ENCODE results near the gene EIF3I.

EIF3I gene

DNA sequence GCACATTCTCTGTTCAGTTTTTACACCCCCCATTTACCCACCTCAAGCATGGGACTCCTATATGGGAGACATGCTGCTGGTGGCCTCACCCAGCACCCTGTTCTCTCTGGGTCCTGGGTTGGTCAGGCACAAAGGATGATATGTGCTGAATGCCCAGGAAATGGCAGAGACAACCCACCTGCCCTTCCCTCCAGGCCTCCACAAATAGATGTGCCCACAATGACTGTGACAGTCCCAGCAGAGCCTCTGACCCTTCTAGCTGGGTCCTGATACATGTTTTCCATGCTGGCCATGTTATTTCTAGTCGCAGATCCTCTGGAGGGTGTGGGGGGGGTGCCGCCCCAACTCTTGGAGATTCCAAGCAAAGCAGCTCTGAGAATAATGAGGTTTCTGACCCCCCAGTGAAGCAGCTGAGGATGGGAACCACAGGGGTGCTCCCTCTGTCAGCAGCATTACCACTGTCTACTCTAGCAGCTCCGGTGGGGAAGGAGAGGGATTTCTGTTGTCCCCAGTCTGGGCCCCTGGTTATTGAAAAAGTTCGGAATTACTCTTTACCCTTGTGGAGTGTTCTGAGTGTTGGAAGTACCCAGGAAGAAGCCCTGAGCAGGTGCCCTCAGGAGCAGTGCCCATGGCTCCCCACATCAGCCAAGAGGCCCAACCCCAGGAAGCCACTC lies 23.0 kb upstream of the EIF3I start:
- no peak for DNase-seq

DNA sequence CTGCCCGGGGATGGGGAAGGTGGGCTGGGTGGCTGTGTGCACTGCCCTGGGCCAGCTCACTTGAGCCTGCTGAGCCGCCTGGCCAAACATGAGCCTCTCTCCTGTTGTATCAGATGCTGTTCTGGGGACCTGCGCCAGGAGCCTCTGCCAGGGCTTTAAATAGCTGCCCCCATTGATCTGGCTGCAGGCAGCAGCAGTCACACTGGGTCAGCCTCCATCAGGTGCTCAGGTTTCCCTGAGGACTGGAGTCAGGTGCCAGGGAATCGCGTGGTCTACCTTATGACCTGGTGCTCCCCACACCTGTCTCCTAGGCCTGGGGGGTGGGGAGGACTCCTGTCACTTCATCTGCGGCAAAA lies 22.5 kb upstream of the EIF3I start:
- DNase-seq, result no peak

DNA sequence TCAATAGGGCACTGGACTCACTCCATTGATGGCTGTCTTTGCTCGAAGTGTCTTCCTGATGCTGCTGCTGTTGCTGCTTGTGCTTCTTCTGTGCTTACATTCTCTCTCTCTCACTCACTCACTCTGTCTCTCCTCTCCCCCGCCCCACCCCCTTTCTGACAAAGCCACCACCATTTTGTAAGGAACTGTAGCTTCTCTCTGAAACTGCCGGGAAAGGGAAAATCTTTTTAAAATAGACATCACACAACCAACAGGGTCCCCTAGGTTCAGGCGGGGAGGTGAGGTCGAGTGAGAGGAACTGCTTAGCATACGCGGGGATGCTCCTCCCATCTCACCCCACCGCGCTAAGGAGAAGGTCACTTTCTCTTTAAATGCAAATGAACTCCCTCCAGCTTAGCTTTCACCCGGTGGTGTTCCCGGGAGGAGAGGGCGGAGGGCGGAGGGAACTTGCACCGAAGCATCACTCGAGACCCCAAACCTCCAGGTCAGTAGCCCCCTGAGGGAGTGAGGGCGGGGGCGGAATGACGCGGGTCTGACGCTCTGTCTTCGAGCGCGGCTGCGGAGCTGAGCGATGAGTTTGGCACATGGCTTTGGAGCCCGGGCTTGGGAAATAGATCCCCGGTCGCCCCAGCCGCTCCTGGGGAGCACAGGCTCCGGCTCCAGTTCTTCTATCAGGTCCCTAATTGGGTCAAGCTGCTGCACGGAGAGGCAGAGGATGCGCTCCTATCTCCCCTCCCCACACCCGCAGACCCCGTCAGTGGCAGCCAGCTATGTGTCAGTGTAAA lies 21.8 kb upstream of the EIF3I start, which contains the start of gene CCDC28B:
Gene CCDC28B, plus strand, starts transcription at position 370 of the 785 bp plus-strand sequence. CDS start 1,341 bp downstream, outside the sequence.
- DNase-seq, result peak; percentile 67

DNA sequence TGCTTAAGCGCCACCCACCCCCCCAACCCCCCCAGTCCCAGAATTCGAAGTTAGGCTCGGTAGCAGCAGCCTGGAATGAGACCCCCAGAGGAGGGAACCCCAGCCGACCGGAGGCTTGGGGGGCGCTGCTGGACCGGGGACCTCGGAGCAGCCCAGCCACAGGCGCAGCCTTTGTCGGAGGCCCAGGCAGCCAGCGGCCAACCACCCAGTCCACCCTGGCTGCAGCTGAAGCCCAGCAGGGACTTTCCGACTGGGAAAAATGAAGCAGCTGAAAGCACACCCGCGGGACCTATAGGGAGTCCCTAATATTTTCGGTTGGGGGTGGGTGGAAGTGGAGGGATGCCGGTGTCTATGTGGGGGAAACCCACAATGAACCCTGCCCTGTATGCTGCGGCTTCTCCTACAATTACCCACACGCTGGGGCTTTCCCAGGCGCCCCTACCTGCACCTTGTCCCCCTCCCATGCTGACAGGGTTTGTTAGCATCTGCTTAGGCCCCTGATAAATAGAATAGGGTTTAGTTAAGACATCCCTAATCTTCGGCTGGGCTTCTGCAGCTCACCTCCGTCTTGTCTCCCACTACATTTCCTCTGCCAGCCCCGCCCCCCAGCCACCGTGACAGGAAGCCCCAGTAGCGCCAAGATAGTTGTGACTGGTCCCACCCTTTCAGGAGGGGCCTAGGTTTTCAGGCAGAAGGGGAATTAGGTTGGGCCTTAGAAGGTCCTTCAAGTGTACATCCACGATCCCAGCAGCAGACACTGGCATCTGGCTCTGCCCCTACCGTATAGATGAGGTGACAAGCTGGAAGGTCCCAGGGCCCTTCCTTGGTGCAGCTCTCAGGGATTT lies 21.0 kb upstream of the EIF3I start:
- DNase-seq, result no peak

DNA sequence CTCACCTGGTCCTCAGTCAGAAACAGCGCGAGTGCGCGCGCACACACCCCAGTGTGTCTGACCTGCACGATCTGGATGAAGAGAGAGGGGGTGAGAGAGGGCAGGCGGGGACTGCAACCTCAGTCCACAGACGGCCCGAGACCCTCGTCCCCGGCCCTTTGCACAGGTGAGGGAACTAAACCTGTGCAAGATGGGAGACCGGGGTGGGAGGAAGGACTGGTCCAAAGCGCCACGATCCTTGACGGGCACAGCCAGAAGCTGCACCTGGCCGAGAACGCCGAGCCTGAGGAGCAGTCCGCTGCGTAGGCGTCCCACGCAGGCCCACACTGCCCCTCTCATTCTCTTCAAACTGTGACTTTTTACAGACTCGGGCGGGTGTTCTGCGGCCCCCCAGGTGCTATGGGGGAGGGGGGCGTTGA lies 17.3 kb upstream of the EIF3I start:
- peak; percentile 17 for DNase-seq

DNA sequence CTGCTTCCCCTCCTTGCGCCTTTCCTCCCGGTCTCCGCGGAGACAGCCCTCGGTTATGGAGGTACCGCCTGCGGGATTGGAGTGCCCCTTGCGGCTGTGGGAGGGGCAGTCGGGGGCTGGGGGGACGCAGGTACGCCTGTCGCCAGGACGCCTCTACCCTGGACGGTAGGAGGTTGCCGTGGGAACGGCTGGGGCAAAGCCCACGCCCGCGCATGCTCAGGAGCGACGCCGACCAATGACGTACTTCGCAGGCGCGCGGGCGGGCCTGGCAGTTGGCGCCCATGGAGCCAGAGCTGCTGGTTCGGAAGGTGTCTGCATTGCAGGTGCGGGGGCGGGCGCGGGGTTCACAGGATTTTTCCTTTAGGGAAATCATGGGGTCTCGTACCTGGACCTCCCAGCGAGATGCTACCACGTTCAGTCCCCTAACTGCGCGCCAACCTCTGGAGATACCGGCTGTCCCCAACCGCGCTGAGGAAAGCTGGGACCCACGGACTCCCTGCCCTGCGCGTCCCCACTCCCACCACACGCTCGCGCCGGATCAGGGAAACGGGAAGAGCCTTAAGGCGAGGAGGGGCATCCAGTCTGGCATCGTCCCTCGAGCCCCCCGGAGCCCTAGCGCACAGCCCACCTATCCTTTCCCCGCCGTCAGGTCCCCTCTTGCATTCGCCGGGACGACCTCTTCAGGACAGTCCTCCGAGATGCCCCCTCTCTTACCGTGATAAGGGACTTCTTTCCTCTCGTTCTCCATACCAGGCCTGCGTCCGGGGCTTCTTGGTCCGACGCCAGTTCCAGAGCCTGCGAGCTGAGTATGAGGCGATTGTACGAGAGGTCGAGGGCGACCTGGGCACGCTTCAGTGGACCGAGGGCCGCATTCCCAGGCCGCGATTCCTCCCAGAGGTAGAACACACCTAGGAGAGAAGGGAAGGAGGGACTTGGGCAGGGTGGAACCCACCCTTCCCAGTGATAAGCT lies 16.5 kb upstream of the EIF3I start, which contains the start of gene IQCC:
Gene IQCC, plus strand, starts transcription at position 271 of the 970 bp plus-strand sequence. Its CDS starts 11 bp downstream, at position 282.
- DNase-seq, result peak; percentile 79

DNA sequence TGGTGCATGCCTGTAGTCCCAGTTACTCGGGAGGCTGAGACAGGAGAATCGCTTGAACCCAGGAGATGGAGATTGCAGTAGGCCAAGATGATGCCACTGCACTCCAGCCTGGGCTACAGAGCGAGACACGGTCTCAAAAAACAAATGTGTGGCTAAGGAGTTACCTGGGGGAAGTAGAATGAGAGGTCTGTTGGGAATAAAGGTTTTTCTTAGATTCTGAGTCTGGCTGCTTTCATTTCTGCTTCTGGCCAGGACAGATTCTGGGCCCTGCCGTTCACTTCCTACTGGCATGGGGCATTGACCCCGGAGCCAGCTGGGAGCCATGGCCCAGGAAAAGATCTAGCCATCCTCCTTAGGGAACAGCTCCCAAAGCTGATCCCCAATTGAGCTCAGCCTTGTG lies 13.7 kb upstream of the EIF3I start:
- no peak for DNase-seq

DNA sequence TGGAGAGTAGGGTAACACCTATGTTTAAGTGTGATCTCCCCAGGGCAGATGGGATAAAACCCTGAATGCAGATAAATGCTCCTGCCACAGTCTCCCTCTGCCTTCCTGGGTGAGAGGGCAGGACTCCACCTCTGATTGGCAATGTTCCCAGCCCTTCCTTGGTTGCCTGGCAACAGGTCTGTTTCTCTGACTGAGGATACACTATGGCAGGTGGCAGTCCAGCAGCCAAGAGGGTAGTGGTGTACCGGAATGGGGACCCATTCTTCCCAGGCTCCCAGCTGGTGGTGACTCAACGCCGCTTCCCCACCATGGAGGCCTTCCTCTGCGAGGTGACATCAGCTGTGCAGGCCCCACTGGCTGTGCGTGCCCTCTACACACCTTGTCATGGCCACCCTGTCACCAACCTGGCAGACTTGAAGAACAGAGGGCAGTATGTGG lies 13.3 kb upstream of the EIF3I start, which contains the start of gene DCDC2B:
Gene DCDC2B, plus strand, starts transcription at position 199 of the 438 bp plus-strand sequence. Its CDS starts 5 bp downstream, at position 204.
- DNase-seq, result peak; percentile 57

DNA sequence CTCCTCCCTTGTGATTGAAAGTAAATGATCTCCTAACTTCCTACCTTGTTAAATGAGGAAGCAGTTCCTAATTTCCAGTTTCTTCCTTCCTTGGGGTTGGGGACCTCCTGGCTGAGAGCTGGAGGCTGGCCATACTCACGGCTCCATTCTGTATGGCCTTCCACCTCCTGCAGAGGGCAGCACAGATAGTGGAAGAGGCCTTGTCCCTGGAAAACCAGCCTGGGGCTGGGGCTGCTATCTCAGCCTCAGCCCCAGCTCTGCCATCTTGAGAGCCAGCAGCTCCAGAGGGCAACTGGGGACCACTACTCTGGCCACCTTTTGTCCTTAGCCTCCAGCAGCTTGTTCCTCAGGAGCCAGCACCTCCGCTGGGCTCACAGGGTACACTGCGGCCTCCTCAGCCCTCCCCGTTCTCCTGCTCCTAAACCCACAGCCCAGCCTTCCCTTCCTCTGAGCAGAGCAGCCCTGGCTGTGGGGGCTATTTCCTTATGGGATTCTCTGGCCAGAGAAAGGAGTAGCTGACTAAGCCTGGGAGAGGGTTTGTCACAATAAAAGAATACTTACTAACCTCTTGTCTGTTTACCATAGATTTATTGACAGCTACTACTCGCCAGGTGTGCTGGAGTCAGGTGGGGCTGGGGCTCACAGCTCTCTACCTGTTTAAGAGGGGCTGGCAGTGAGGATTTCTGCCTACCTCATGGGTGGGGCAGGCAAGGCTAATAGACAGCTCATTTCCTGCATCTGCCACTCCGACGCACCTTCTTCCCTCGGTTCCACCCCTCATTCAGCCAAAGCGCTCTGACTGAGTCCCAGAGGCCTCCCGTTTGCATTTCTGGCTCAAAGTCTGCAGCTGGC lies 6.4 kb upstream of the EIF3I start:
- no peak for DNase-seq

DNA sequence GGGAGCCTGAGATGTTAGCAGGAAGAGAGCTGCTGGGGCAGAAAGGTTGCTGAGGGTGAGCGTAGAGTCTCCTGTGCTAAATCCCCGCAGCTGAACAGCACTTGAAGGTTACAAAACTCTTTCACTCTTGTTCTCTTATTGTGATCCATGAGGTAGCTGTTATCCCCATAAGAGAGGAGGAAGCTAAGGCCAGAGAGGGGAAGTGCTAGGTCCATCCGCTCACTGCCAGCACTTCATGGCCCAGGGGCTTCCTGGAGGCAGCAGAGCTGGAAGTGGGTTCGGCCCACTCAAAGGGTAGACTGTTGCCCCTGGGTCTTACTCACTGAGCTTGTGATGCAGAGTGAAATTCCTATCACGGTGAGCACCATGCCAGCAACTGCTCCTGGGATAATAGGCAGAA lies 5.6 kb upstream of the EIF3I start:
- no peak for DNase-seq

DNA sequence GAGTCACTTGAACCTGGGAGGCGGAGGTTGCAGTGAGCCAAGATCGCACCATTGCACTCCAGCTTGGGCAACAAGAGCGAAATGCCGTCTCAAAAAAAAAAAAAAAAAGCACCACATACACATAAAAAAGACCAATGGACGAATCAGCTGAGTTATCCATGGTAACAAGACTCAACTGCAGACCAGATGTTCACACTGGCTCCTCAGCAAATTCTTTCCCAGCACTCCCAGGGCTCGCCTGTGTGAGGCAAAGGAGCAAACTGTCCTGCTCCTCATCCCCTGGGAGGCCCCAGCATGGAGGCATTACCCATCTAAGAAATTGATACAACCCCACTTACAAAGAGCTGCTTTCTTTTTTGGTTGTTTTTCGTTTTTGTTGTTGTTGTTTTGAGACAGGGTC lies 3.2 kb upstream of the EIF3I start:
- DNase-seq, result no peak

DNA sequence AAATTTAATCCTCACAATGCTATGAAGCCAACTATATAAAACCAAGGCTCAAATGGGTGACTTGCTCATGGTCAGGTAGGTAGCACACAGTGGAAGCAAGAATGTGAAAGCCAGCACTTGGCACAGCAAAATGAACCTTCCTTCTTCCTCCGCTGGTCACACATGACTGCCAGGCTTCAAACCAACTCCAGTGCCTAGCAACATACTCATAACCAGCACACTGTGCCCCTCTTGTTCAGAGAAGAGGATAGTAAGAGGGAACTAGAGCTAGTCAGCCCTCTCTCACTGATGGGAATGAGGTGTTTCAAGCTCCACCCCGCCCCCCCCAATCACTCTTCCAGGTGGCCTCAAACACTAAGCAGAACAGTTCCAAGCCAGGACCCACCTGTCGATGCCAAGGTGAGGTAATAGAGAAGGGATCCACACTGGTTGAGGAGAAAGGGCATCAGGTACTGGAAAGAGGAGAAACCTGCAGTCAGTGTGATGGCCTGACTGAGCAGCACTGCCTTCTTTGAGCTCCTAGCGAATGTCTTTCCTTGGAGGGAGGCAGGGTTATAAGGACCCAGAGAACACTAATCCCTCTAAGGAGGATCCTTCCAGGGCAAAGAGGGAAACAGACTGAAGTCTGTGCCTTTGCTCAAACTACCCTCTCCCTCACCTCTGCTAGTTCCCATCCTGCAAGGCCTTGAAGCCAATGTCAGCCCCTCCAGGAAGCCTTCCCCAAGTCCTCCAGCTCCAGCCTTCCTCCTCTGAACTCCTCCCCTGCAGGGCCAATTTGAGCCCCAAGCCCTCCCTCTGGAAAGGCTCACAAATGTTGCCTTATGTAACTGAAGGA lies 1.2 kb upstream of the EIF3I start:
- no peak for DNase-seq

DNA sequence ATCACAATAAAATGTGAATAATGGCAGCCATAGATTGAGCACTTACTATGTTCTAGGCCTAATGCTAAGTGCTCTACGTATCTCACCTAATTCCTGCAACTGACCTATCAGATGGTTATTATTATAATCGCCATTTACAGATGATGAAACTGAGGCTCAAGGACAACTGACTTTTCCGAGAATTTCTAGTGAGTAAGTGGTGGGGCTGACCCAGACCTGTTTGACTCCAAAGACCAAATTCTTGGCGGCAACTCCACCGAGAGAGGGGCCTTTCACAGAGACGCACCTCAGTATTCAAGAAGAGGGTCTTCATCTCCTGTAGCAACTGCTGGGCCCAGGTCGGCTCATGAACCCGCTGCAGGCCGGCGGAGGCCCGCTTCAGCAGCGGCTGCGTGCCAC lies 627 bp upstream of the EIF3I start:
- no peak for DNase-seq

DNA sequence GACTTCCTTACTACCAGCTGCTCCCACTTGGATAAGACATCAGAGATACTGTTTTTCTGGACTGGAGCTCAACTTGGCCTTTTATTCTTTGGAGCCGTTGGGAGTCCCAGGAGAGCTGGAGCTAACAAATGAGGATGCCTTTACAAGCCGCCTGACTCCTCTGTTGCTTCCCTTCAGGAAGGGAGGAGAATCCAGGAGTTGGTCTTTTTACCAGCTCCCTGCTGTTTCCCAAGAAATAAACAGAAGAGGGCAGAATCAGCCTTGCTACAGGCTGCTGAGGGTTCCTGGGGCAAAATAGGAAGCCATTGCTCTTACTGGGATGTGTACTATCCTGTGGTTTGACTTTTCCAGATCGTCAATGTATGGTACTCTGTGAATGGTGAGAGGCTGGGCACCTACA lies 1.5 kb downstream of the EIF3I start:
- no peak for DNase-seq

DNA sequence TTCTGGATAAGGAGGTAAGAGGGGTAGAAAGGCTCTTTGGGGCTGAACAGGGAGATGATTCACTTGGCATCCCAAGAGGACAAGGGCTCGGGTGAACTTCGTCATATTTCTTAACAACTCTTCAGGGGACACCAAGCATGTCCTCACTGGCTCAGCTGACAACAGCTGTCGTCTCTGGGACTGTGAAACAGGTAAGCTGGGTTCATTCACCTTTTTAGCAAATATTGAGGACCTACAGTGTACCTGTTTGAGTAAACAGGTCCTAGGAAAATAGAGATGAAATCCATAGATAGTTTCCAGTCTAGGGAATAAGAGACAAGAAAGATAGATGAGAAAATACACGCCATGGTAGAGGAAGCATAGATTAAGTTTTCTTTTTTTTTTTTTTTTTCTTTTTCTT lies 2.1 kb downstream of the EIF3I start:
- DNase-seq, result no peak

DNA sequence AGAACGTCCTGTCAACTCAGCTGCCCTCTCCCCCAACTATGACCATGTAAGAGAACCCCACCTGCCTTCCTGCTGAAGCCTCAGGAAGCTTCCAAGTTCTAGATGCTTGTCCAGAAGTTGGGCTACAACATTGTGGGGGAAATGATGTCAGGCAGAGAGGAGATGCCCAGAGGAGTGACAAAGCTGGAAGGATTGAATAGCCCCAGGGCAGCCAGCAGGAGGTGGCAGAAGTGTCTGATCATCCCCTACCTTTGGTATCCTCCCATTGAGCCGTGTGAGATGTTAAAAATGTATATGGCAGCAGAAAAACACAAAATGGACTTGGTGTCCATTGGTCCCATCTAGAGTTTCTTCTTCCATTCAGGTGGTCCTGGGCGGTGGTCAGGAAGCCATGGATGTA lies 6.6 kb downstream of the EIF3I start:
- no peak for DNase-seq

DNA sequence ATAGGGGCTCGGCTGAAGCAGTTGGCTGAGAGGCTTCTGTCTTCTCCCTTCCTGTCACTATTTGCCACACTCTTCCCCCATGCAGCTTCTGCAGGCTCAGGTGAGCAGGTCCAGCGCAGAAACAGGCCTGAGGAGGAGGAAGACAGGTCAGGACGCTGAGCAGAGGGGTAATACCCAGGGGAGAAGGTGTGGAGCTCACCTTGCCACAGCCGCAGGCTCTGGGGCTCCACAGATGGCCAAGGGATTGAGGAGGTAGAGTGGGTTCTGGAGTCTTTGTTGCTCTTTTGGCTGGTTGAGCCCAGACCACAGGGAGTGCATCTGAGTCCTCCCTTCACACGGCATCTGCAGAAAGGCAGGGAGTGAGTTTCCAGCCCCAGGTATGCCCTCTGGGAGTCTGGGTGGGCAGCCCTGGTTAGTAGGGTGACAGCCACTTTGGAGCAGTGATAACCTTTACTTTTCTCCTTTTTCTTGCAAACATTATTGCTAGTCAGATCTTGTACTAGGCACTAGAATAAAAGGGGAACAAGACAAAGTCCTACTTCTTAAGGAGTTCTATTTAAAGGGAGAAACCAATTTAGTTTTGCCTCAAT lies 9.7 kb downstream of the EIF3I start:
- DNase-seq, result no peak

DNA sequence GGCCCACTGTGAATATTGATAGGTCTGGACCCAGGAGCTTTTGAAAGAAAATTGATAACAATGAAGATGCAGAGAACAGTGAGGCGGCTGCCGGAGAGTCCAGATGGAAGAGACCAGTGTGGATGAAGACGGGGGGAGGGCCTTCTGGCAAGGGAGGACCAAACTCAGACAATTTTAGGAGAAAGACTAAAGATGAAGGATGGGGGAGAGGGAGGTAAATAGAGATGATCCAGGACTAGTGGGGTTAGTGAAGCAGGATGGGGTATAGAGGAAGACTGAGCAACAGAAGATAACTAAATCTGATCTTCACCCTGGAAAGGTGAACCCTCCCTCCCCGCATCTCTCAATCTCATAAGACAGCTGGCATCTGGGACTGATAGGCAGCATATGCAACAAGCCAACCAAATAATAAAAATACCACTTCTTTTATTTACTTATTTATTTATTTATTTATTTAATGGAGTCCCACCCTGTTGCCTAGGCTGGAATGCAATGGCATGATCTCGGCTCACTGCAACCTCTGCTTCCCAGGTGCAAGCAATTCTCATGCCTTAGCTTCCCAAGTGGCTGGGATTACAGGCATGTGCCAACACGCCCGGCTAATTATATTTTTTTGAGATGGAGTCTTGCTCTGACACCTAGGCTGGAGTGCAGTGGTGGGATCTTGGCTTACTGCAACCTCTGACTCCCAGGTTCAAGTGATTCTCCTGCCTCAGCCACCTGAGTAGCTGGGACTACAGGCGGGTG lies 10.5 kb downstream of the EIF3I start:
- DNase-seq, result no peak

DNA sequence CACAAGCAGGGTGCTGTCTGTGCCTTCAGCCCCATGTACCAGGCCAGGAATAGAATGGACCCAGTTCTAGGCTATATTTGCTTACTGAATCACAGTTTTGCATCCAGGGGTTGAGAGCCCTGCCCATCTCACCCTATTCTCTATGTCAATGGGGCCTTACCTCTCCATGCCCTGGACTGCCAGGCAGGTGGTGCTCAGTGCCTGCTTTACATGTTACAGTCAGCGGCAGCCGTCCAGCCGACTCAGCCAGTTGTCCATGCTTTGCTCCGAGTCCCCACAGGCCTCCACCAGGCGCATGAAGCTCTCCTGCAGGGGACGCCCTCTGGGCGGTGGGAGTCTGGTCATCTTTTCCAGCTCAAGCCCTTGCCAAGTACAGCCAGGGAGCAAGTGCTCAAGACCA lies 12.6 kb downstream of the EIF3I start:
- DNase-seq, result no peak
